Measurements from ENCODE around the gene HOXC11.

GRCh38 chr12:53983950-53984572 lies 11.1 kb downstream of the HOXC11 start:
- TF ChIP-seq POLR2A (IDR thresholded peaks at IDR 0.05; ENCODE audit: low read length) (no peak), GATA1 (IDR thresholded peaks at IDR 0.05; ENCODE audit: low read depth, low read length) (no peak)

Measured in erythroblast (primary cell).